ENCODE data around the gene LYSMD1. TPM values are rescaled to one million over a fixed set of nuclear protein-coding genes. Genes with fewer than 3 reads are reported as not detected.

LYSMD1 gene, protein sequence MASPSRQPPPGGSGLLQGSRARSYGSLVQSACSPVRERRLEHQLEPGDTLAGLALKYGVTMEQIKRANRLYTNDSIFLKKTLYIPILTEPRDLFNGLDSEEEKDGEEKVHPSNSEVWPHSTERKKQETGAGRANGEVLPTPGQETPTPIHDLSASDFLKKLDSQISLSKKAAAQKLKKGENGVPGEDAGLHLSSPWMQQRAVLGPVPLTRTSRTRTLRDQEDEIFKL
- 2.9 and 4.8 TPM in 2 replicates for total RNA-seq

GRCh38 chr1:151165738-151166504 lies at the start of gene LYSMD1, which contains the start of gene SCNM1:
Gene LYSMD1, minus strand, starts transcription at chr1:151165902. Its CDS starts 644 bp downstream, at chr1:151165258.
Gene SCNM1, plus strand, starts transcription at chr1:151166144. Its CDS starts 9 bp downstream, at chr1:151166153.

GRCh38 chr1:151198254-151199127 lies 32.8 kb upstream of the LYSMD1 start, which contains the start of gene PIP5K1A:
Gene PIP5K1A, plus strand, starts transcription at chr1:151198552. Its CDS starts 445 bp downstream, at chr1:151198997.

DNA sequence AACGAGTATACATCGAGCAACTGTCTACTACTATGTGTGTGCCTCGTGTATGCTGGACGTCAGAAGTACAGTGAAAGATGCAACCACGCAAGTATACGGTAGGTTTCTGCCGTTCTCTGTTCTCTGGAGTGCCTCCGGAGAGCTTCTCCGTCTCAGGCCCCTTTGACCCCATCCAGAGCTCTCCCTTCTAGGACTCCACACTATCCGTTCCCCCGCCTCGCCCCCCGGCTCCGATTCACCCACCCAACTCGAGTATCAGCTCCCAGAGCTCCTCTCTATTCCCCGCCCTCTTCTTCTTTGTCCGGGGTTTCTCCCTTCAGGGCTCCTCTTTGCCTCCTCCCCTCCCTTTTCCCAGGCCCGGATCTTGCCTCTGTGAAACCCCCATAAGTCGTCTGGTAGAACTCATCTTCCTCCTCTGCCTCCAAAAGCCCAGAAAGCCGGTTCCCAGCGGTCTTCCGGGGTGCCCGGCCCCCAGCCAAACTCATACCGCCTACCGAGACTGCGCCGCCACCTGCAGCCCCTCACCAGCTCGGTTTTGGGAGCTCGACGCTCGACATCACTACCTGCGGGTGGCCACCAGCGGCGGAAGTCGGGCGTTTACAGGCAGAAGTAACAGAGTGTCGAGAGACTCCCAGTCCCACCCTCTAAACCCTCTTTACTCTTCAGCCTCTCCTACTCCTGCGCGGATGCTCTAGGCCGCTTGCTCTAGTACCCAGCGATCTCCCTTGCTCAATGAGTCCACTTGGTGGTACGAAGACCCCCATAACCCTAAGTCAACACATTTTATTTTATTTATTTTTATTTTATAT lies 24.1 kb upstream of the LYSMD1 start, which contains the start of gene VPS72:
Gene VPS72 (minus strand): TSS at position 561 of the 809 bp plus-strand sequence. CDS start 76 bp downstream, at position 485.

GRCh38 chr1:151175863-151176262 lies 10.2 kb upstream of the LYSMD1 start, which contains the start of gene TMOD4:
Gene TMOD4, minus strand, starts transcription at chr1:151175981. Its CDS starts 1,106 bp downstream, at chr1:151174875.

DNA sequence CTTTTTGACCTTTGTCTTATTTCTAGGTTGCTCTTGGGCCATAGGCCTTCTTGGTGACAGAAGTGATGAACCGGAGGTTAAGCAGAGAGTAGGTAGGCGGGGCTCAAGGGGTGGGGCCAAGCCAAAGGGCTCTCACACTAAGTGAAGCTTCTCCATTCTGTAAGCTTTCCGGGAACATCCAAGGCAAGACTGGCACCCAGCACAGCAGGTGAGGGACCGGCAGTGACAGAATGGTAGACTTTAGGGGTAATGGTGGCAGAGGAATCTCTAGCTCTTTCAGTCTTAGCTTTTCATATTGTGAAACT lies 9.2 kb downstream of the LYSMD1 start, which contains the start of gene TNFAIP8L2:
Gene TNFAIP8L2 (plus strand): TSS at position 135 of the 305 bp plus-strand sequence. CDS start 2,049 bp downstream, outside the sequence.

GRCh38 chr1:151146412-151147131 lies 19.1 kb downstream of the LYSMD1 start, which contains the start of gene SEMA6C:
Gene SEMA6C, minus strand, starts transcription at chr1:151146631. Its CDS starts 4,010 bp downstream, at chr1:151142621.

Other genes starting within 250 kb of the LYSMD1 start
- gene SETDB1, start 239.5 kb downstream of the LYSMD1 start, total RNA-seq = 34.0 and 35.1 TPM in 2 replicates
- gene CERS2, start 191.1 kb downstream of the LYSMD1 start, total RNA-seq = 65.1 and 87.3 TPM in 2 replicates
- gene ANXA9, start 183.6 kb downstream of the LYSMD1 start, total RNA-seq = not detected in 2 replicates
- gene MINDY1, start 159.0 kb downstream of the LYSMD1 start, total RNA-seq = 5.7 and 10.5 TPM in 2 replicates
- gene PRUNE1, start 157.5 kb downstream of the LYSMD1 start, total RNA-seq = 3.1 and 5.5 TPM in 2 replicates
- under 0.01 and 0.09 TPM in 2 replicates for gene BNIPL, start 129.3 kb downstream of the LYSMD1 start, total RNA-seq
- gene C1orf56, start 118.2 kb downstream of the LYSMD1 start, total RNA-seq = 0.81 and 1.3 TPM in 2 replicates
- gene CDC42SE1, start 106.3 kb downstream of the LYSMD1 start, total RNA-seq = 56.3 and 58.8 TPM in 2 replicates
- gene MLLT11, start 105.5 kb downstream of the LYSMD1 start, total RNA-seq = 1.8 and 4.8 TPM in 2 replicates
- gene GABPB2, start 95.1 kb downstream of the LYSMD1 start, total RNA-seq = 6.6 and 8.6 TPM in 2 replicates
- gene SEMA6C, start 19.3 kb downstream of the LYSMD1 start, total RNA-seq = 8.9 and 11.3 TPM in 2 replicates
- gene TNFAIP8L2, start 9.3 kb downstream of the LYSMD1 start, total RNA-seq = not detected in 2 replicates
- 20.8 and 21.0 TPM in 2 replicates for gene SCNM1, start 242 bp upstream of the LYSMD1 start, total RNA-seq
- gene TMOD4, start 10.1 kb upstream of the LYSMD1 start, total RNA-seq = 0.28 and 0.36 TPM in 2 replicates
- gene VPS72, start 24.3 kb upstream of the LYSMD1 start, total RNA-seq = 56.9 and 58.1 TPM in 2 replicates
- gene PIP5K1A, start 32.6 kb upstream of the LYSMD1 start, total RNA-seq = 37.8 and 48.8 TPM in 2 replicates
- 296 and 298 TPM in 2 replicates for gene PSMD4, start 88.8 kb upstream of the LYSMD1 start, total RNA-seq
- gene ZNF687, start 116.4 kb upstream of the LYSMD1 start, total RNA-seq = 6.8 and 8.2 TPM in 2 replicates
- 36.1 and 37.5 TPM in 2 replicates for gene PI4KB, start 161.5 kb upstream of the LYSMD1 start, total RNA-seq
- gene RFX5, start 181.3 kb upstream of the LYSMD1 start, total RNA-seq = 38.9 and 44.3 TPM in 2 replicates
- 5.5 and 12.2 TPM in 2 replicates for gene SELENBP1, start 206.8 kb upstream of the LYSMD1 start, total RNA-seq
- gene PSMB4, start 233.7 kb upstream of the LYSMD1 start, total RNA-seq = 348 and 427 TPM in 2 replicates